PC-9 (cell line): ENCODE results near the gene RFX7.

Source experiments
- EZH2 ChIP-seq: fragments of 200-600 bp; sonication (generic); IDR thresholded peaks from 2 replicates; pipeline ENCODE4 v1.8.0; 2017; ENCODE audit warnings: antibody characterized with exemption, low read depth
- TF ChIP-seq, protein P1 (sequence below): fragments of 200-600 bp; sonication (generic); conservative IDR thresholded peaks from 2 replicates; pipeline ENCODE4 v1.6.1; 2017; ENCODE audit warnings: mixed run types, antibody characterized with exemption, mild to moderate bottlenecking, moderate library complexity

DNA sequence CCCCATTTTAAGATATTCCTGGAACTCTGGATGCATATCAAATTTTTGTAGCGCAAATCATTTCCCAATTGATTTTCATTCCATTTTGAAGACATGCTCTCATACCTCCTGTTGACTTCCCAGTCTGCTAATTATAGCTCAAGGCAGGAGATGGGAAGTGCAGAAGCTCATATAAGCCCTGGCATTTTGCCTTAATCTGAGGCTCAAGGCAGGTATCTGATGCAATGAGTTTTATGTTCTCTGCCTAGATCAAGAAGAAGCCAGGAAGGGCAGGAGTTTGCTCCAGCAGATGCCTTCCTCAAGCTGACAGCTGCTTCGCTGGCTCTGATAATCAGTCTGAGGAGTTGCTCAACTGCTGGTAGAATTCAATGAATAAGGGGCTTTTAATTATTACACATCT, 184.7 kb downstream of the RFX7 start:
- TF ChIP-seq, protein P1, sequence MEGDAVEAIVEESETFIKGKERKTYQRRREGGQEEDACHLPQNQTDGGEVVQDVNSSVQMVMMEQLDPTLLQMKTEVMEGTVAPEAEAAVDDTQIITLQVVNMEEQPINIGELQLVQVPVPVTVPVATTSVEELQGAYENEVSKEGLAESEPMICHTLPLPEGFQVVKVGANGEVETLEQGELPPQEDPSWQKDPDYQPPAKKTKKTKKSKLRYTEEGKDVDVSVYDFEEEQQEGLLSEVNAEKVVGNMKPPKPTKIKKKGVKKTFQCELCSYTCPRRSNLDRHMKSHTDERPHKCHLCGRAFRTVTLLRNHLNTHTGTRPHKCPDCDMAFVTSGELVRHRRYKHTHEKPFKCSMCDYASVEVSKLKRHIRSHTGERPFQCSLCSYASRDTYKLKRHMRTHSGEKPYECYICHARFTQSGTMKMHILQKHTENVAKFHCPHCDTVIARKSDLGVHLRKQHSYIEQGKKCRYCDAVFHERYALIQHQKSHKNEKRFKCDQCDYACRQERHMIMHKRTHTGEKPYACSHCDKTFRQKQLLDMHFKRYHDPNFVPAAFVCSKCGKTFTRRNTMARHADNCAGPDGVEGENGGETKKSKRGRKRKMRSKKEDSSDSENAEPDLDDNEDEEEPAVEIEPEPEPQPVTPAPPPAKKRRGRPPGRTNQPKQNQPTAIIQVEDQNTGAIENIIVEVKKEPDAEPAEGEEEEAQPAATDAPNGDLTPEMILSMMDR: no peak
- TF ChIP-seq EZH2: no peak
